Transverse colon (tissue), 4 donors: Measurements from ENCODE around the gene COL5A3. TPM values are rescaled to one million over a fixed set of nuclear protein-coding genes. Genes with fewer than 3 reads are reported as not detected.

ENCODE experiments used
- DNase-seq: peaks from one replicate; pipeline ENCODE4 v3.0.0-alpha.2; 2019
- H3K27ac ChIP-seq, 4 donors: fragments of 200-600 bp; sonication (generic); 2 replicates each; pipeline ENCODE4 v1.5.1; 2016 to 2018; ENCODE audit warnings: inconsistent platforms in 4 of 4
- H3K27me3 ChIP-seq: fragments of 200-600 bp; sonication (generic); 2 replicates; pipeline ENCODE4 v1.5.1; 2017; ENCODE audit warnings: inconsistent platforms
- H3K36me3 ChIP-seq, 4 donors: fragments of 200-600 bp; sonication (generic); 2 replicates each; pipeline ENCODE4 v1.5.1; 2017 to 2019; ENCODE audit warnings: inconsistent platforms in 4 of 4
- H3K4me1 ChIP-seq, 4 donors: fragments of 200-600 bp; sonication (generic); 2 replicates each; pipeline ENCODE4 v1.5.1; 2017 to 2020; ENCODE audit warnings: inconsistent platforms in 4 of 4
- H3K4me3 ChIP-seq, 4 donors: fragments of 200-600 bp; sonication (generic); 1 replicate in 1 of 4; 2 replicates in 3 of 4; pipeline versions ENCODE4 v1.5.1 to v1.6.1; 2017 to 2019; ENCODE audit warnings: inconsistent platforms in 4 of 4
- H3K9me3 ChIP-seq, 2 donors: fragments of 200-600 bp; sonication (generic); 2 replicates each; pipeline ENCODE4 v1.5.1; 2017 to 2019; ENCODE audit warnings: inconsistent platforms in 2 of 2
- CTCF ChIP-seq, 5 experiments: fragments of 200-600 bp in 3 of 5; fragments of 450-650 bp in 2 of 5; sonication (generic) in 3 of 5; IDR thresholded peaks; 1 replicate in 2 of 5; 2 replicates in 3 of 5; pipeline ENCODE4 v1.5.1; 2016 to 2017; ENCODE audit warnings: antibody characterized with exemption in 5 of 5, inconsistent platforms in 3 of 5, mild to moderate bottlenecking in 2 of 5, moderate library complexity in 1 of 5
- EP300 ChIP-seq: sonication (generic); formaldehyde crosslinking; IDR thresholded peaks from one replicate; pipeline ENCODE4 v1.6.1; 2017; ENCODE audit warnings: antibody characterized with exemption, low read depth
- POLR2A ChIP-seq: fragments of 450-650 bp; IDR thresholded peaks from one replicate; pipeline ENCODE4 v1.6.1; 2016; ENCODE audit warnings: antibody characterized with exemption, mild to moderate bottlenecking, moderate library complexity
- POLR2AphosphoS5 ChIP-seq, 3 donors: sonication (generic); formaldehyde crosslinking; IDR thresholded peaks; one replicate each; pipeline ENCODE4 v1.6.1; 2016; ENCODE audit warnings: antibody characterized with exemption in 3 of 3
- WGBS, 2 donors: methylation state at CpG; one replicate each; pipeline ENCODE4 v1.1.5; 2018; ENCODE audit warnings: low coverage in 1 of 2; 5-methylcytosine and 5-hydroxymethylcytosine counted together
- in situ Hi-C, 4 donors: fragments of 200-750 bp; cut with MboI; loops; one replicate each; pipeline versions ENCODE4 v1.15.0 to v1.15.1; 2017; ENCODE audit warnings: low sequenced_read_pairs in 3 of 4, low pct_ligation_motif_present in 1 of 4, low pct_unique_long_range_greater_than_20kb in 1 of 4
- intact Hi-C: fragments of 100-400 bp; cut with DNase I; formaldehyde crosslinking; loops from one replicate; pipeline ENCODE4 v1.15.1; 2023; ENCODE audit warnings: low total_unique reads
- total RNA-seq, 4 donors: library from RNA; depleted of rRNA; stranded (reverse); fragments of >200 nt; gene quantifications; one replicate each; pipeline ENCODE4 v1.1.0, GENCODE V29; 2016

COL5A3 gene
- total RNA-seq, 4 donors from 2014 or later, result 2.5 to 17.7 (median 7.9) TPM

GRCh38 chr19:9958379-9958821 is 51.9 kb downstream of the COL5A3 start:
- DNase-seq, result no peak
- H3K36me3 ChIP-seq, result no peaks in the 10 kb centered on the region
- H3K4me3 ChIP-seq, result no peak overlapping the region
- H3K27me3 ChIP-seq, result peaks cover 4% of the 10 kb centered on the region
- H3K27ac ChIP-seq, result no peak overlapping the region
- H3K4me1 ChIP-seq, result no peaks in the 10 kb centered on the region
- no peak for TF ChIP-seq CTCF (IDR thresholded peaks at IDR 0.05)
- TF ChIP-seq EP300, result no peak
- TF ChIP-seq POLR2AphosphoS5 (IDR thresholded peaks at IDR 0.05), result no peak
- TF ChIP-seq POLR2A, result no peak
- WGBS, 2 donors, result 87 to 100% methylated on average over 1 of the region's 1 CpG
- no peaks in the 10 kb centered on the region for H3K9me3 ChIP-seq
- intact Hi-C loops, result no loop called here
- in situ Hi-C loops, result no loop called here

GRCh38 chr19:9956956-9957355 is 53.3 kb downstream of the COL5A3 start:
- H3K27me3 ChIP-seq, result peaks cover 4% of the 10 kb centered on the region
- no peaks in the 10 kb centered on the region for H3K4me1 ChIP-seq
- DNase-seq, result no peak
- no peak overlapping the region for H3K4me3 ChIP-seq
- in situ Hi-C loops (no loop called here), intact Hi-C loops (no loop called here)
- no peak for TF ChIP-seq POLR2A
- TF ChIP-seq CTCF (IDR thresholded peaks at IDR 0.05), result no peak
- TF ChIP-seq POLR2AphosphoS5 (IDR thresholded peaks at IDR 0.05), result no peak
- no peaks in the 10 kb centered on the region for H3K9me3 ChIP-seq
- H3K27ac ChIP-seq, result no peak overlapping the region
- no peaks in the 10 kb centered on the region for H3K36me3 ChIP-seq
- 42 to 58% methylated on average over 2 to 3 of the region's 3 CpGs for WGBS, 2 donors

- intact Hi-C loops, result no loop called here
- no peak overlapping the region for H3K4me3 ChIP-seq
- in situ Hi-C loops, result no loop called here
- H3K4me1 ChIP-seq, result no peaks in the 10 kb centered on the region
- H3K9me3 ChIP-seq, result no peaks in the 10 kb centered on the region
- TF ChIP-seq POLR2AphosphoS5 (IDR thresholded peaks at IDR 0.05) (no peak), POLR2A (no peak), CTCF (IDR thresholded peaks at IDR 0.05) (no peak), EP300 (no peak)
- H3K27me3 ChIP-seq, result peaks cover 4% of the 10 kb centered on the region
- no peaks in the 10 kb centered on the region for H3K36me3 ChIP-seq
- H3K27ac ChIP-seq, result no peak overlapping the region
- WGBS, 2 donors, result 64 to 68% methylated on average over 13 to 18 of the region's 18 CpGs
- no peak for DNase-seq
Observed at GRCh38 chr19:9953802-9954542, 56.3 kb downstream of the COL5A3 start.

- H3K4me3 ChIP-seq, result no peak overlapping the region
- H3K9me3 ChIP-seq, result no peaks in the 10 kb centered on the region
- H3K4me1 ChIP-seq, result no peaks in the 10 kb centered on the region
- no peak overlapping the region for H3K27ac ChIP-seq
- no peak for TF ChIP-seq POLR2AphosphoS5 (IDR thresholded peaks at IDR 0.05)
- TF ChIP-seq EP300, result no peak
- TF ChIP-seq CTCF (IDR thresholded peaks at IDR 0.05), result no peak
- no peaks in the 10 kb centered on the region for H3K36me3 ChIP-seq
- in situ Hi-C loops (no loop called here), intact Hi-C loops (no loop called here)
- WGBS, 2 donors, result 71 to 77% methylated on average over 1 to 5 of the region's 5 CpGs
- DNase-seq, result no peak
- peaks cover 4% of the 10 kb centered on the region for H3K27me3 ChIP-seq
Observed at GRCh38 chr19:9952276-9952675, 58.0 kb downstream of the COL5A3 start.
